Hepatocyte (in vitro differentiated cells): Measurements from ENCODE around the gene PLCL2. TPM values are rescaled to one million over a fixed set of nuclear protein-coding genes. Genes with fewer than 3 reads are reported as not detected.

ENCODE experiments used
- DNase-seq: peaks from one replicate; pipeline ENCODE4 v3.0.0-alpha.2; 2016; ENCODE audit warnings: low spot score
- H2AFZ ChIP-seq: fragments of 200-600 bp; sonication (generic); 2 replicates; pipeline ENCODE4 v1.6.0; 2016; ENCODE audit warnings: antibody characterized with exemption, mild to moderate bottlenecking
- H3K27ac ChIP-seq: fragments of 200-600 bp; sonication (generic); 2 replicates; pipeline ENCODE4 v1.5.1; 2016; ENCODE audit warnings: mild to moderate bottlenecking
- H3K27me3 ChIP-seq: fragments of 200-600 bp; sonication (generic); 2 replicates; pipeline ENCODE4 v1.6.1; 2016
- H3K36me3 ChIP-seq: fragments of 200-600 bp; sonication (generic); replicated peaks from 2 replicates; pipeline ENCODE4 v1.5.1; 2016; ENCODE audit warnings: low read depth; ENCODE audit not compliant: insufficient read depth
- H3K4me1 ChIP-seq: fragments of 200-600 bp; sonication (generic); 2 replicates; pipeline ENCODE4 v1.5.1; 2016; ENCODE audit warnings: mild to moderate bottlenecking, moderate library complexity; ENCODE audit not compliant: insufficient read depth
- H3K4me2 ChIP-seq: fragments of 200-600 bp; sonication (generic); 2 replicates; pipeline ENCODE4 v1.6.0; 2016
- H3K4me3 ChIP-seq: fragments of 200-600 bp; sonication (generic); 2 replicates; pipeline ENCODE4 v1.5.1; 2016; ENCODE audit warnings: mild to moderate bottlenecking
- H3K79me2 ChIP-seq: fragments of 200-600 bp; sonication (generic); 2 replicates; pipeline ENCODE4 v1.6.0; 2017; ENCODE audit warnings: mild to moderate bottlenecking
- H3K9me2 ChIP-seq: fragments of 200-600 bp; sonication (generic); replicated peaks from 2 replicates; pipeline ENCODE4 v1.6.0; 2017; ENCODE audit warnings: mild to moderate bottlenecking; ENCODE audit not compliant: insufficient read depth
- H3K9me3 ChIP-seq: fragments of 200-600 bp; sonication (generic); 2 replicates; pipeline ENCODE4 v1.5.1; 2016; ENCODE audit warnings: low read depth, mild to moderate bottlenecking
- H4K20me1 ChIP-seq: fragments of 200-600 bp; sonication (generic); 2 replicates; pipeline ENCODE4 v1.6.0; 2016; ENCODE audit warnings: mild to moderate bottlenecking; ENCODE audit not compliant: insufficient read depth, poor library complexity, severe bottlenecking
- CTCF ChIP-seq: fragments of 200-600 bp; sonication (generic); IDR thresholded peaks from 2 replicates; pipeline ENCODE4 v1.5.1; 2016; ENCODE audit warnings: antibody characterized with exemption, mild to moderate bottlenecking; ENCODE audit not compliant: poor library complexity
- EZH2 ChIP-seq: fragments of 200-600 bp; sonication (generic); IDR thresholded peaks from 2 replicates; pipeline ENCODE4 v1.6.1; 2016; ENCODE audit warnings: antibody characterized with exemption, mild to moderate bottlenecking, borderline replicate concordance
- EZH2phosphoT487 ChIP-seq: fragments of 200-600 bp; sonication (generic); IDR thresholded peaks from one replicate; pipeline ENCODE4 v1.6.1; 2018; ENCODE audit warnings: antibody characterized with exemption, mild to moderate bottlenecking, low read depth, moderate library complexity; ENCODE audit not compliant: unreplicated experiment, severe bottlenecking
- whole genome bisulfite sequencing: methylation state at CpG from one replicate; pipeline ENCODE4 v1.1.6; 2016; ENCODE audit warnings: low lambda C conversion rate; ENCODE audit errors: missing lambda C conversion rate; 5-methylcytosine and 5-hydroxymethylcytosine counted together
- polyA plus RNA-seq: library from polyadenylated mRNA; unstranded; fragments of >200 nt; fragmentation: Nextera tagmentation; extraction: Ambion mirVana; gene quantifications from 2 replicates; pipeline ENCODE4 v1.2.1, GENCODE V29; 2016
- total RNA-seq: library from RNA; depleted of rRNA; stranded (reverse); fragments of >200 nt; gene quantifications from 2 replicates; pipeline ENCODE4 v1.2.3, GENCODE V29; 2014

The PLCL2 gene
- total and polyA plus RNA-seq, 2 experiments from 2014 or later = 3.2 to 14.2 TPM

- Histone ChIP-seq H3K79me2 (no peaks in the 10 kb centered on the region), H3K27me3 (no peaks in the 10 kb centered on the region), H3K36me3 (no peaks in the 10 kb centered on the region), H3K27ac (no peak overlapping the region), H3K9me2 (no peaks in the 10 kb centered on the region), H3K9me3 (no peaks in the 10 kb centered on the region), H3K4me1 (no peaks in the 10 kb centered on the region), H3K4me2 (no peak overlapping the region), H3K4me3 (no peak overlapping the region), H2AFZ (no peak overlapping the region), H4K20me1 (no peaks in the 10 kb centered on the region)
- no peak for TF ChIP-seq EZH2phosphoT487
- 69% methylated on average over 4 of the region's 4 CpGs for WGBS
- no peak for DNase-seq
Measured at GRCh38 chr3:17076940-17077605, 192.3 kb downstream of the PLCL2 start.

- H3K4me1 ChIP-seq = no peaks in the 10 kb centered on the region
- no peaks in the 10 kb centered on the region for H3K9me2 ChIP-seq
- no peaks in the 10 kb centered on the region for H3K36me3 ChIP-seq
- no peak overlapping the region for H3K4me3 ChIP-seq
- H2AFZ ChIP-seq = no peak overlapping the region
- H3K4me2 ChIP-seq = no peak overlapping the region
- WGBS = 69% methylated on average over 5 of the region's 5 CpGs
- TF ChIP-seq EZH2phosphoT487 = no peak
- no peak for TF ChIP-seq EZH2
- no peak for TF ChIP-seq CTCF
- H4K20me1 ChIP-seq = no peaks in the 10 kb centered on the region
- H3K27me3 ChIP-seq = no peaks in the 10 kb centered on the region
- DNase-seq = no peak
- H3K9me3 ChIP-seq = no peaks in the 10 kb centered on the region
- no peak overlapping the region for H3K27ac ChIP-seq
- H3K79me2 ChIP-seq = no peaks in the 10 kb centered on the region
Measured at GRCh38 chr3:17077606-17078005, 192.9 kb downstream of the PLCL2 start.

- H3K36me3 ChIP-seq = no peaks in the 10 kb centered on the region
- H3K79me2 ChIP-seq = no peaks in the 10 kb centered on the region
- 93% methylated on average over 7 of the region's 7 CpGs for WGBS
- no peaks in the 10 kb centered on the region for H3K4me1 ChIP-seq
- no peaks in the 10 kb centered on the region for H3K9me3 ChIP-seq
- no peak overlapping the region for H3K27ac ChIP-seq
- H2AFZ ChIP-seq = no peak overlapping the region
- no peaks in the 10 kb centered on the region for H3K27me3 ChIP-seq
- H3K9me2 ChIP-seq = no peaks in the 10 kb centered on the region
- no peaks in the 10 kb centered on the region for H4K20me1 ChIP-seq
- no peak for TF ChIP-seq EZH2phosphoT487
- TF ChIP-seq EZH2 = no peak
- TF ChIP-seq CTCF = no peak
- H3K4me2 ChIP-seq = no peak overlapping the region
- DNase-seq = no peak
- H3K4me3 ChIP-seq = no peak overlapping the region
Measured at GRCh38 chr3:17078926-17079465, 194.2 kb downstream of the PLCL2 start.

GRCh38 chr3:17079933-17080332, 195.2 kb downstream of the PLCL2 start:
- Histone ChIP-seq H3K79me2 (no peaks in the 10 kb centered on the region), H3K4me2 (no peak overlapping the region), H2AFZ (no peak overlapping the region), H3K27me3 (no peaks in the 10 kb centered on the region), H3K4me3 (no peak overlapping the region), H3K9me3 (no peaks in the 10 kb centered on the region), H3K36me3 (no peaks in the 10 kb centered on the region), H4K20me1 (no peaks in the 10 kb centered on the region), H3K27ac (no peak overlapping the region), H3K9me2 (no peaks in the 10 kb centered on the region), H3K4me1 (no peaks in the 10 kb centered on the region)
- WGBS = 90% methylated on average over 6 of the region's 6 CpGs
- DNase-seq = no peak
- no peak for TF ChIP-seq EZH2phosphoT487
- TF ChIP-seq EZH2 = no peak
- no peak for TF ChIP-seq CTCF
